NCI-H82 (cell line): Measurements from ENCODE around the gene TEN1.
A peak's percentile ranks its signal among the peaks of the same experiment; 100 is the strongest.
"Not testable (repeated sequence)": the region's sequence is repeated elsewhere in the genome, so short reads cannot be mapped to it uniquely, and the experiment has no call there.

ENCODE experiments used
- DNase-seq: peaks from one replicate; lab custom pipeline; 2025; lab: John Stamatoyannopoulos, UW

The TEN1 gene

DNA sequence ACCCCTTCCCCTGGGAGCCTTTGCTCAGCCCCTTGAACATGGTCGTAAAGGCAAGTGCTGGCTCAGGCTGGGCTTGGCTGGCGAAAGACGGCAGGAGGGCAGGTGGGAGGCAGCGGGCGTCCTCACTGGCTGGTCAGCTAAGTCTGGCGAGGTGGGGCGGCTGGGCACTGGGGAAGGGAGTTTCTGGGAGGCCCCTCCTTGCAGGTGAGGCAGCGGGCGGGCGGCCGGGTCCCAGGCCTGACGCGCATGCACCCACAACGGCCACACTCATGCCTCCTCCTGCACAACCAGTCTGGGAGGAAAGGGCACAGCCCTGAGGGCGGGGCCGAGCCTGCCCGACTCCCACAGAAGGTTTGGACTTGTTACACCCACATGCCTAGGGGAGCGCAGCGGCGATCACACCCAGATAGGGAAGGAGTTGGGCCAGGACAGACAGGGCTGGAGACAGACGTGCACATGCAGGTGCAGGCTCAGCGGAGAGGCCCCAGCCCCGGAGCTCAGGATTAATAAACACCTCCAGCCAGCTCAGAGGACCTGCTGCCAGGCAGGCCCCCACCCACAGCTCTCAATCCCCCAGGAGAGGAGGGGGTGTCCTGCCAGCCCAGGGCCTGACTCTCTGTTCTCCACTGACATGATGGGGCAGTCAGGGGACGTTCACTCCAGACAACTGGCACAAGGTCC, 48.3 kb downstream of the TEN1 start, which contains the start of gene EVPL:
EVPL (minus strand) TSS at position 148 of the 681 bp plus-strand sequence; CDS start at position 40, 108 bp downstream.
- peak; percentile 36 for DNase-seq

DNA sequence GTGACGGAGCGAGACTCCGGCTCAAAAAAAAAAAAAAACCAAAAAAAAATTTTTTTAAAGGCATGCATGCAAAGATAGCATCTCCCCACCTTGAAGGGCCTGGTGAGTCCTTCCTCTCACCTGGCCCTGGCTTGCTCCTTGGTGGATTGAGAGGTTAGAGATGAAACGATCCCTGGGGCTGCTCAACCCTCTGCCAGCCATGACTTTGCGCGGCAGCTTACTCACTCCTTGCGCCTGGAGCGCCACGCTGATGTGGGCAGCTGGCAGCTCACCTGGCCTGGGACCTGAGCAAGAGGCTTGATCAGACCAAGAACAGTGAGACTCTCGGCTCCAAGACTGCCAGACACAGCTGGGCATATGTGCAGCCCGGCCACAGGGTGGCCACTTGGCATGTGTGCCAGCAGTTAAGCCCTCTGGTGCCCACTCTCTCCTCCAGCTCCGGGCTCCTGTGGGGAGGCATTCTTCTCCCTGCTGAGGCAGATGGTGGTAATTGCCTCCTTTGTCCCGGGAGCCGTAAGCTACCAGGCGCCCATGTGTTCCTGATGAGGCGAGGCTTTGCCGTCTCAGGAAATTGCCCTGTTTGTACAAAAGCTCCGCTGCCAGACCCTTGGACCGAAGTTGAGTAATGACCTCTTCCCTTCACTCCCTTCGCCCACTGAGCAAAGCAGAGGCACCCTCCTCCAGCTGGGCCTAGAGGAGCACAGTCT, 53.2 kb downstream of the TEN1 start:
- no peak for DNase-seq

DNA sequence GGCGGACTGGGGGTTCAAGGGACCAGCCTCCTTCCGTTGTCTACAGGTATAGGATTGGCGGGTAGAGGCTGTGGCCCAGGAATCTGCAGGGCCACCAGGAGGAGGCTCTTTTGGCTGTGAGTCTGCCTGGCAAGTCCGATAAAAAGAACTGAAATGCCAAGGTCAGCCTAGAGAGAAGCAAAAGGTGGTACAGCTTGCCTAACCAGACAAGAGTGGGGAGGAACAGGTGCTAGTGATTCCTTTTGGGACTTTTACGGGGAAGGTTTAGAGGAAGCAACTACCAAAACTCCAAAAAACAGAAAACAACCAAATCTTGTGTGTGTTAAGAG, 53.7 kb downstream of the TEN1 start:
- no peak for DNase-seq

DNA sequence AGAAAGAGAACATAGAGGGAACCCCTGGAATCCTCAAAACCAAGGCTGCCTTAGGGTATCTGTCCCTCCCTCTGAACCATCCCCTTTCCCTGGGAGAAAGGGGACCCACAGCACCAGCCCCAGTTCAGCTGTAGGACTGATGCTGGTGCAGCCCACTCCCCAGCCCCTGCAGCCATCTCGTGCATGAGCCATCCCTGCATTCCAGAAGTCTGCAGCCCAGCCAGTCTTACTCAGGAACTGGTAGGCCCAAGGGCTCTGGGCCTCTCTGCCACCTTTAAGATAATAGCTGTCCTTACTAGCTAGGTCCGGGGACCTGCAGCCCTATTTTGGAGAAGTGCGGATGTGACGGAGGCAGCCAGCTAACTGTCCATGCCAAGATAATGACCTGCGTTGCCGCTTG, 54.1 kb downstream of the TEN1 start:
- no peak for DNase-seq

DNA sequence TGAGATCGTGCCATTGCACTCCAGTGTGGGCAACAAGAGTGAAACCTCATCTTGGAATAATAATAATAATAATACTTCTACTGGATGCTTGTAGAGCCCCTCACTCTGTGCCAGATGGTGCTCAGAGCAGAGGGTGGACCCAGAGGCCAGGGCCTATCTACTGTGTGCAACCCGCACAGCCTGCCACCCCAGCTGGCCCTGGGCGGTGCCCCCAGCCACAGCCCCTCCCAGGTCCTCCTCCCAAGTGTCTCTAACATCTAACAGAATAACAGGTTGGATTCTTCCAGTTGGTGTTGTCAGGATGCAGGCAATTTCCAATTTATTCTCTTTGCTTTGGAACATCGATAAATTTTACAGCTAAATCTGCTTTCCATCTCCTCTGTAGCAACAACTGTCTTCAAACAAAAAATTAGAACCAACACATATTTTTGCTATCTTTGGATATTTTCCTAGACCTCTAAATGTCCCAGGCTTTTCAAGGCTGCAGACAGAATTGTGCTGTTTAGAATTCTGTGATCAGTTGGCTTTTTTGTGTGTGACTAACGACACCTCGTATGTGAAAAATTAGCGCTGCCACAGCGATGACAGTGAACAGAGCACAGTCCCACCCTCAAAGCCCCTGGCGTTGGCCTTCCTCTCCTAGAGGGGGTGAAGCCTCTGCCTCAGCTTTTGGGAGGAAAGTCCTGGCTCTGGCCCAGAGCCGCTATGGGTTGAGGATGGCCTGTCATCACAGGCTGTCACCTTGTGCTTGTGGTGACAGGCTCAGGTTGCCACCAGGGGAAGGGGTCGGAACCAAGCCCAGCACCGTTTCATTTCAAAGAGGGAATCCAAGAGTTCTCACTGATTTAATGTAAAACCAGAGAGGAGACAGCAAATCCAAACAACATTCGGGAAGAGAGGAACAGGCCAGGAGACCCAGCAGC, 55.6 kb downstream of the TEN1 start:
- no peak for DNase-seq

DNA sequence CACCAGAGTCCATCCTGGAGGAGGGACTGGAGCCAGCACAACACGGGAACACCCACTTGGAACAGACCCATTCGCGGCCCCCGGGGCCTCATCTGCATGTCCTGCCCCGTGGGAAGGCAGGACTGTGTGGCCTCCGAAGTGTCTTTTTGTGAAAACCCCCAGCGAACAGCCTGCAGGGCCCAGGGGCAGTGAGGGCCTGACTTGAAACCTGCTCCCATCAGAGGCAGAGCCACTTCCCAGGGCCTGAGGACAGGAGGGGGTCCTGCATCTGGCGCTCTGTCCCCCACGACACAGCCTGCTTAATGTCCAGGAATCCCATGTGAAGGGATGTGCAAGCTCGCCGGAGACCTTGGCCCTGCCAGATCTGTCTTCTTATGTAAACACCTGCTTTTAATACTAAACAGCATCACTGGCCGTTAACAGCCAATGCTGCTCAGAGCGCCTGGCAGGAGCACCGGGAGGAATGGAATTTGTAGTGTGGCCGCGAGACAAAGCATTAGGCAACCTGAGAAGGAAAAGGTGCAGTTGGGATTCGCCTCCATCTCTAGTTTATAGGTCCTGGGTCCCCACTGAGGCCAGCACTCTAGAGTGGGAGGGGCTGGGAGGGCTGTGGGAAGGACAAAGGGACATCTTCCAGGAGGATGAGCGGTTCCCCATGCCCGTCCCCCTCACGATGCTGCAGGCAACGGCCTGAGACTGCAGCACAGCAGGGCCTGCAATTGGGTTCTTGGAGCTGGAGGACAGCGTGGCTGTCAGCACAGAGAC, 57.6 kb downstream of the TEN1 start:
- no peak for DNase-seq

DNA sequence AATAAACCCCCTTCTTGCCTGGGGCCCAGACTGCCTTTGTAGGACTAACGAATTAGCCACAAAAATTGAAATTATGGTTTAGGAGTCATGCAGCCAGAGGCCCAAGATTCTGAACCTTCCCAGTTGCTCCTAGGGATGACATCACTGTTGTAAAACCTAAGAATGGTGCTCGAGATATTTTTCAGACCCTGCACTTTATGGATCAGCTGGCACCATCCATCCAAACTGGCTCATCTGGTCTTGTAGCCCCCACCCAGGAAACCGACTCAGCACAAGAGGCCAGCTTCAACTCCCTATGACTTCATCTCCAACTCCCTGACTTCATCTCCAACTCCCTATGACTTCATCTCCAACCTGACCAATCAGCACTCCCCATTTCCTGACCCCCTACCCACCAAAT, 59.0 kb downstream of the TEN1 start:
- no peak for DNase-seq

DNA sequence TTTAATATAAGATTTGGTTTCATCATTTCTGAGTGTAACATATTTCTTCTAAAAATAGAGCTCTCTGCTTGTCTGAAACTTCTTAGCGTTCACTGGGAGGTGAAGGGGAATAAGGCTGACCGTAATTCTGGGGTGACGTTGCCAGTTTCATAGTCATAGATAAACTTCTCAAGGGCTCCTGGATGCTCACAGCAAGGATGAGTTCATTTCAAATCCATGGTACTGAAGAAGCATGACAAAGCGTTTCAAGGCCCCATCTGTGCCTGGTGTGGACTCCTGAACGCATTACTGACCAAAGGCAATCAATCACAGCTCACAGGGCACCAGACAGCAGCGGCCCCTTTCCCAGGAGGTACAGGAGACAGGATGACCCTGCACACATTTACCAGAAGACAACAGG, 60.1 kb downstream of the TEN1 start:
- peak; percentile 44 for DNase-seq

DNA sequence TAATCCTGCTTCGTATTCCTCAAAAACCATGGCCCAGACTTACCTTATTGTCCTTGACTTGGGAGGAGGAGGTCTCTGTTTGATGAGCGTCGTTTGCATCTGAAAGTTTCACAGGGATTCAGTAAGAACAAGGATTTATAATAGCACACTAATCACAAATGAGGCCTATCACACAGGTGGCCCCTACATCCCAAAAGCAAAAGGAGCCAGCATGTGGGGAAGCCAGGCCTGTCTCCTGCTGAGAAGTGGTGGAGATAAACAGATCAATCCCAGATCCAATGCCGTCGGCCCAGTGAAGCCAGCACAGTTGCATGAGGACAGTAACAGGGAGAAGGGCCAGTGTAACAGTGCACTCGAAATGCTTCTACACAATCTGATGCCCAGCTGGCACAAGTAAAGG, 61.3 kb downstream of the TEN1 start:
- no peak for DNase-seq

DNA sequence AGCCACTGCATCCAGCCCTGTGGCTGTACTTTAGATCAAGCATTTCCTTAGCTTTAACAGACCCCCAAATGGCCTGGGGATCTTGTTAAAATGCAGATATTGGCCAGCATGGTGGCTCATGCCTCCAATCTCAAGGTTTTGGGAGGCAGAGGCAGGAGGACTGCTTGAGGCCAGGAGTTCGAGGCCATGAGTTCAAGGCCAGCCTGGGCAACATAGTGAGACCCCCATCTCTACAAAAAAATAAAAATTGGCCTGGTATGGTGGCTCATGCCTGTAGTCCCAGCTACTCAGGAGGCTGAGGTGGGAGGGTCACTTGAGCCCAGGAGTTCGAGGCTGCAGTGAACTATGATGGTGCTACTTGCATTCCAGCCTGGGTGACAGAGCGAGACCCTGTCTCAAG, 63.8 kb downstream of the TEN1 start:
- not testable (repeated sequence) for DNase-seq

DNA sequence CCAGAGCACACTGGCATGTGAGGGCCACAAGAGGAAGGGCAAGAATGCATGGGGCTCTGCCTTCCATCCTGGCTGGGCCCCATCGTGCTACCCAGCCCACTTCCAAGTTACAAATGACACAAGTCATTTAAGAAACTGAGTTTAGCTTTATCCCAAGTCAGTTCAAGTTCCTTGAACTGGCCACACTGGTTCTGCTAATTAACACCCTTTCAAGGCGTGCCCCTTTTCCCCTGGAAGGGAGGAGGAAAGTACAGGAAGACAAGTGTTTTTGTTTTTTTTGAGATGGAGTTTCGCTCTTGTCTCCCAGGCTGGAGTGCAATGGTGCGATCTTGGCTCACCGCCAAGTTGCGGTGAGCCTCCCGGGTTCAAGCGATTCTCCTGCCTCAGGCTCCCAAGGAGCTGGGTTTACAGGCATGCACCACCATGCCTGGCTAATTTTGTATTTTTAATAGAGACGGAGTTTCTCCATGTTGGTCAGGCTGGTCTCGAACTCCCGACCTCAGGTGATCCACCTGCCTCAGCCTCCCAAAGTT, 65.5 kb downstream of the TEN1 start:
- not testable (repeated sequence) for DNase-seq

DNA sequence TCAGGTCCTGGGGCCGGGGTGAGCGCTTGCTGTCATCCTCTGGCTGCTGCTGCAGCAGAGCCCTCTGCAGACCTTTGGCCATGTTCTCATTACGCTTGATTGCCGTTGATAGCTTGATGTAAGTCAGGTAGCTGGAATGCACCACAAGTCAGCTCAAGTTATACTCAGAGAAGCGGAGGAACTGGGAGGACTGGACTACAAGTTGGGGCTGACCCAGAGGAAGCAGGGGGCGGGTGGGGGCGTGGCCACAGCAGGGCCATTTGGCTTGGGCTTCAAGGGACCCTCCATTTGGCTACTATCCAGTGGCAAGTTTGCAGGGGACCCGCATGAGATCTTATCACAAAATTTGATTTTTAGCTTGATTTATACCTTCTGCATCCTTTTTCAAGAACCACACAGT, 67.0 kb downstream of the TEN1 start:
- no peak for DNase-seq

DNA sequence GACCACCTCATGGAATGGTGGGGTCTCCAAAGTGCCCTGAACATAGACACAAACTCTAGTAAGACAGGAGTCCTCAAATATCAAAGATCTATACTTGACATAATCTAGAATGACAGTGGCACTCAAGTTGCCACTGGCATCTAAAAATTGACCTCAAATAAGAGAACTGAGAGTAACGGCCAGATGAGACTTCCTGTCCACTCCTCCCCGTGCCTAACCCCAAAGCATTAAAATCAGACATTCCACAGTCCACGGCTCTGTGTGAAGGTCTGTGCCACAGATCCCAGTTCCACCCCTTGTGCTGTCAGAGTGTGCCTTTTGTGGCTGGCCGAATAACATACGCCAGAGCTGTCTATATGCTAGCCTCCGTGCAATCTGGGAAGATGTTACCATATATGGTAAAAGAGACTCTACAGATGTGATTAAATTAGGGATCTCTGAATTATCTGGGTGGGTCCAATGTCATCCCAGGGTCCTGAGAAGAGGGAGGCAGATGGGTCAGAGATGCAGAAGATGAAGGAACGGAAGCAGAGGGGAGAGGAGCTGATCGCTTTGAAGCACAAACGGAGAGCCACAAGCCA, 69.1 kb downstream of the TEN1 start:
- no peak for DNase-seq

DNA sequence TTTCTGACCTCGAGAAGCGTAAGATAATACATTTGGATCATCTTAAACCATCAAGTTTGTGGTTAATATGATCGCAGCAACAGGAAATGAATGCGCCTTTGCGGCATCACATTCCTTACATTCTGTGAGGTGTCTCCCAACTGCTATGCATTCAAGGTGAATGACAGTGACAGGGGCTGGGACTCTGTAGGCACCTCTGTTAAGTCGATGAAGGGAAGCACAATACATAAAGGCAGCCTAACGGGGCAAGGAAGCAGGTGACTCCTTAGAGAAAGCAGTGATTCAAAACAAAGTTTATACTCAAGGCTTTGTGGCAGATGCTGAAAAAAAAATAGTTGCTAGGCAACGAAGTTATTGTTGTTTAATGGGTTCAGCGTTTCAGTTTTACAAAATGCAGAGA, 69.7 kb downstream of the TEN1 start:
- DNase-seq: no peak

DNA sequence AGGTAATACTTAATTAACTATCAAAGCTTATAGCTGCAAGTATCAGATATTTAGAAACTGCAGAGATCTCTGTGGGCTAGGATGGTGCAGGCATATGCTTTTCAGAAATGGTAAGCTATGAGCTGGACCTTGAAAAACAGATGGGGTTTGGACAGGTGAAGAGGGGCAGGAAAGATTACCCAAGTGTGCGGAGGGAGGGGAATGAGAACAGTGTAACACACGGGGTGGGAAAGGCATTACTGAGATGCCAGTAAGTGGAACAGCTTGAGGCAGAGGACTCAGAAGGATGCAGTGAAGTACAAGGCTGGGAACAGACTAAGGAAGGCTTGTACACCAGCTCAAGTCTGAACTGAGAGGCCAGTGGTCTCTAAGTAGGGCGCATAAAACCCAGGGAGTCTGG, 70.2 kb downstream of the TEN1 start:
- no peak for DNase-seq

DNA sequence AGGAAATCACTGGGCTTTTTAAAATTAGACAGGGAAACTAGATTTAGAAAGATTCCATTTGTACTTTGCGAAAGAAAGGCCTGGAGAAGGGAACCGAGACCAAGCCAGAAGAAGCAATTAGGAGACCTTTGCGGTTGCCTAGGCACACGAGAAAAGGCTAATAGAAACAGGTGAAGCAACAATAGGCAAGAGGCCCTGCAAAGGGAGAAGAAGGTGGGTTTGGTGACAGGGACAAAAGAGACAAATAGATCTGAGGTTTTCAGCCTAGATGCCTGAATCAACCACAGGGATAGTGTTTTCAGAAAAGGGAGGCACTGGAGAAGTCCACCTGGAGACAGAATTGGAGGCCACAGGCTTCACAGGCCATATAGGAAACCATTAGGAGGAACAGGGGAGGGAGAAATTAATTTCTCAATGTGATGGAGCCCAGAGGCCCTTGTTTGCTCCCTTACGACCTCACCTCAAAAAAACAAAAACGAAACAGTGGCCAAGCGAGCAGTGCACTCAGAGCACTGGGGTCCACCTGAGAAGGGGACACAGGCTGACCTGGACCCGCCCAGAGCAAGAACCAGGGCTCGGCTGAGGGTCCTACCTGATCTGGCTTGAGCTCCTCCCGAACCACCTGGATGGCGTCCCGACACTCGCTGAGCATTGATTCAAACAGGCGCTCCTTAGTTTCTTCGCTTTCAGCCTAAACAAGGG, 70.9 kb downstream of the TEN1 start:
- no peak for DNase-seq
